ENCODE results near the gene JOSD2.
A peak's percentile ranks its signal among the peaks of the same experiment; 100 is the strongest.

Gene JOSD2

GRCh38 chr19:50492303-50493052, 18.5 kb downstream of the JOSD2 start:
- DNase-seq = no peak

DNA sequence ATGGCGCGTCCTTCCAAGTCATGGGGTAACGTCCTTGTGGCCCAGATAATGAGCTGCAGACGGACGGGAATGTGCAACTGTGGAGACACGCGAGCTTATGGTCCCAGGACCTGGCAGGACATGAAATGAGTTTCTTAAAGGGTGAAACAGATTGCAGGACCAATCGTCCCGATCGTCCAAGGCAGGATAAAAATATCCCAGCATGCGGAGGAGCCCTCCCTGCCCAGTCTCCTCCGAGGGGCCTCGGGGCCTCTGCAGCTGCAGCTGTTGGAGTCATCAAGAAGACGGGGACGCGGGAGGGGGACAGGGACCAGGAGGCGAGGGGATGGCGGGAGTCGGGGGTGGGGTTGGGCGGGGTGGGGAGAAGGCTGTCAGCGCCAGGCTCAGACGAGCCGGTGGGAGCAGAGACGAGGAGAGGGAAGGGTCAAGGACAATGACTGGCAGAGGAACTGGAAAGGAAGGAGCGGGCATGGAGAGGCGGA, 20.0 kb downstream of the JOSD2 start:
- no peak for DNase-seq

- DNase-seq = no peak
Measured at GRCh38 chr19:50490411-50490811, 20.6 kb downstream of the JOSD2 start.

GRCh38 chr19:50489461-50490011, 21.5 kb downstream of the JOSD2 start:
- DNase-seq = no peak

- no peak for DNase-seq
Measured at GRCh38 chr19:50488389-50489194, 22.4 kb downstream of the JOSD2 start.

DNA sequence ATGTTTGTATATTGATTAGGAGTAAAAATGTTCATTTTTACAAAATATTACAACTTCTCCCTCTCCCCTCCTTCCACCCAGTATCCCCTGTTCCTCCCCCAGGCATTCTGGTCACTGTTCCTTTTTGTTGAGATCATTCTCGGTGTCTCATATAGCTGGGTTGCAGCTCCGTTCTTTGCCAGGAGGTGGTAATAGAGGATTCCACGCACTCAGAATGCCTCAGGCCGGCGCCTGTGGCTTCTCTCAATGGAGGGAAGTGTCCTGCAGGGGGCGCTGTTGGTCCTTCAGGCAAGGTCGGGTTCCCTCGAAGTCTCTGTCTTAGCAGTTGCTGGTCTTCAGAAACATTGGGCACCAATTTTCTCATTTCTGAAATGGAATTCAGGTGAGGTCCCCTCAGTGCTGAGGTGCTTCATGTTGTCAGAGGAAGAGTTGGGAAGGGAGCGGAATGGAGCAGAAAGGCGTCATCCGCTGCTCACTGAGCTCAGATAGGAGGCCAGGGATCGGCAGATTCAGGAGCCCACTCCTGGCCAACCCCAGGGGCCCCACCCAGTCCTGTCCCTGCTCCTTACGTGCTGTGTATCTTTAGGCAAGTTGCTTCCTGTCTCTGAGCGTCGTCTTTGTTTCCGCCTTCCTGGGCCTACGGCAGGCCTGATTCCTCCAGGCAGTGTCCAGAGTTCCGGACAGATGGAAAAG, 24.0 kb downstream of the JOSD2 start:
- no peak for DNase-seq

GRCh38 chr19:50485284-50485955, 25.6 kb downstream of the JOSD2 start:
- no peak for DNase-seq

GRCh38 chr19:50482916-50483315, 28.1 kb downstream of the JOSD2 start:
- DNase-seq = no peak

DNA sequence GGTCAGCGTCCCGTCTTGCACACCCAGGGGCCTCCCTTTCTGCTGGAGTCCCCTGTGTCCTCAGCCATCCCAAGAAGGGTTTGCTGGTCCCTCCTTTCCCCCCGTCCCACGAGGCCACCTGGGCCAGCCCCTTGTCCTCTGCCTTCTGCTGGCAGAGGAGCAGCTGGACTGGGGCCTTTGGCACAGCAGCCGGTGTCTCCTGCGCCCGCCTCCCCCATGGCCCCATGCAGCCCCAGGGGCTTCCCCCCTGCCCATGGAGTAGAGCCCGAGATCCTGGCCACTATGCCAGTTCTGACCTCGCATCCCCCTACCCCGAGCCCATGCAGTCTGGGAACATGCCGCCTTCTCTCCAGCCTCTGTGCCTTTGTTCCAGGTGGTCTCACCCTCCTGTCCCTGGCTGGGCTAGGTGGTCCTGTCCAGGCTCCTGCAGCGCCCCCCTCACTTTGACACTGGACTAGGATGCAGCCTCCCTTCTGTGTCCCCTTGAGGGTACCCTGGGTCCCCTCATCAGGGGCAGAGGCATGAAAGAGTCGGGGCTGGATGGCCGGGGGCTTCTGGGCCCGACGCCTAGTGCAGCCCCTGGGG, 28.6 kb downstream of the JOSD2 start:
- no peak for DNase-seq

- DNase-seq = no peak
Measured at GRCh38 chr19:50481351-50482149, 29.4 kb downstream of the JOSD2 start.

GRCh38 chr19:50480281-50481111, 30.5 kb downstream of the JOSD2 start:
- no peak for DNase-seq

GRCh38 chr19:50479761-50480251, 31.2 kb downstream of the JOSD2 start:
- DNase-seq = no peak

DNA sequence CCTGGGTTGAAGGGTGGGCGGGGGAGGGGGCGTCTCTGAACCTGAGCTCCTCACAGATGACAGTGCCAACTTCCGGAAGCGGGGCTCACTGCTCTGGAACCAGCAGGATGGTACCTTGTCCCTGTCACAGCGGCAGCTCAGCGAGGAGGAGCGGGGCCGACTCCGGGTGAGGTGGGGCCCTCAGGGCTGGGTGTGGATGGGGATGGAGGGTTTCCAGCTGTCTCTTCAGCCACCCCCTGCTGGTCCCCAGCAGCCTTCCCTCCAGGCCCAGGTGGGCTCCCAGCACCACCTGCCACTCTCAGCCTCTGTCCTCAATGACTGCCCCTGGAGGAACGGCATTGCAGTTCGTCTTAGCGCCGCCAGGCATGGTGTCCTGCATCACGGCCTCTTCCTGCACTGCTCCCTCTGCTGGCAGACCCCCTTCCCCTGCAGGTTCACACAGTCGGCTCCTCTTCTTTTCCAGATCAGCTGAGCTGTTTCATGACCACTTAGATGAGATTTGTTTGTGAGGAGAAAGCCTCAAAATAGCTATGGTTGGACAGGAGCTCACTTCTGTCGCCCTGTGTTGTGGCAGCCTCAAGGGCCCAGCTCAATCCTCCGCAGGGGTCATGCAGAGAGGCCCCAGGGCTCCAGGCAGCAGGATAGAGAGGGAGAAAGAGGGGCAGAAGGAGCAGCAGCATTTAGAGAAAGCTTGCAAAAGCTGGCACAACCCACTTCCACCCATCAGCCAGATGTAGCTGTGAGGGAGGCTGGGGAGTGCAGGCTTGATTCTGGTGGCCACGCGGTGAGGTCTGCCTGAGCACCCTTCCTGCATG, 31.9 kb downstream of the JOSD2 start:
- no peak for DNase-seq

DNA sequence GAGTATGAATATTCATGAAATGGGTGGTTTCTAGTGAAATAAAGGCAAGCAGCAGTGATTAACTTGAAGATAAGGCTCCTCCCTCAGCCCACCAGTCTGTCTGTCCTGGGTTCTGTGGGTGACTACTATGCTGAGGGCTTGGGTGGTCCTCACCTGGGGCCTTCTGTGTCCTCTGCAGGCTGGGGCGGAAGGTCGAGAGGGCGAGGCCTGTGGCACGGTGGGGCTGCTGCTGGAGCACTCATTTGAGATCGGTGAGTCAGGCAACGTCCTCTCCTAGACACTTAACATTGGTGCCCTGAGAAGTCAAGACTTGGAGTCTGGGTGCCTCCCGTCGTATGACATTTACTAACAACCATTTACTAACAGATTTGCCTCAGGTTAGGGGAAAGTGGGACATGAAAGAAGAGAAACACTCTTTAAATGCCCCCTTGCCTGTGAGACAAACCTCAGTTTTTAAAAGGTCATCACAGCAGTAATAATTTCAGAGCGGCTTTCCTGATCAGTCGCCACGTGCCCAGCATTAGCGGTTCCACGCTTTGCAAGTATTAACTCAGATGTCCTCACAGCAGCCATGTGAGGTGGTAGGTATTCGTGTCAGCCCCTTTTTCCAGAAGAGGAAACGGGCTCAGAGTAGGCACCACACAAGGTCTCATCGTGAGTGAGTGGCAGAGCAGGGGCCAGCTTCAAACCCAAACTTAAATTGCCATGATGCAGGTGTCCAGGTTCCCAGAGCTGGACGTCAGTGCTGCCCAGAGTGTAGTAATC, 33.1 kb downstream of the JOSD2 start:
- DNase-seq = no peak

DNA sequence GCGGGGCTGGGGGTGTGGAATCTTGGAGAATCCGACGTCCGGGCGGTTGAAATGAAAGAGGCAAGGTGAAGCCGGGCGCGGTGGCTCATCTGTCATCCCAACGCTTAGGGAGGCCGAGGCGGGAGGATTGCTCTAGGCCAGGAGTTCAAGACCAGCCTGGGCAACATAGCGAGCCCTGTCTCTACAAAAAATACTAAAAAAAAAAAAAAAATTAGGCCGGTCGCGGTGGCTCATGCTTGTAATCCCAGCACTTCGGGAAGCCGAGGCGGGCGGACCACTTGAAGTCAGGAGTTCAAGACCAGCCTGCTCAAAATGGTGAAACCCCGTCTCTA, 34.1 kb downstream of the JOSD2 start:
- DNase-seq = no peak

GRCh38 chr19:50476224-50476906, 34.6 kb downstream of the JOSD2 start, which contains the start of the genes EMC10 and GARIN5A:
EMC10 (plus strand) TSS chr19:50476507; CDS start chr19:50476545, 38 bp downstream.
GARIN5A (minus strand) TSS chr19:50476848; CDS start chr19:50476388, 460 bp downstream.
- DNase-seq = peak; percentile 15

GRCh38 chr19:50475736-50476223, 35.2 kb downstream of the JOSD2 start:
- DNase-seq = no peak

Measured in amniotic stem cell (primary cell).